Astrocyte (in vitro differentiated cells and primary cell): ENCODE results near the gene ZBTB16. TPM values are rescaled to one million over a fixed set of nuclear protein-coding genes. Genes with fewer than 3 reads are reported as not detected.

Experiments
- DNase-seq: peaks from one replicate; pipeline ENCODE4 v3.0.0-alpha.2; 2010; ENCODE audit warnings: low read depth
- FAIRE-seq: peaks from 2 replicates; lab custom pipeline; 2011; peaks lifted over from hg19 to GRCh38; lab: Jason Lieb, UNC
- H2AFZ ChIP-seq: 2 replicates; pipeline ENCODE4 v1.6.0; 2012; ENCODE audit warnings: low read depth, low read length, inconsistent platforms
- H3K27ac ChIP-seq: 2 replicates; pipeline ENCODE4 v1.5.1; 2011; ENCODE audit warnings: low read depth, low read length, inconsistent platforms
- H3K27me3 ChIP-seq: 2 replicates; pipeline ENCODE4 v1.6.0; 2011; ENCODE audit warnings: low read length, inconsistent platforms; ENCODE audit not compliant: insufficient read depth
- H3K36me3 ChIP-seq: 2 replicates; pipeline ENCODE4 v1.5.1; 2011; ENCODE audit warnings: low read length, inconsistent platforms; ENCODE audit not compliant: insufficient read depth
- H3K4me1 ChIP-seq: 2 replicates; pipeline ENCODE4 v1.5.1; 2011; ENCODE audit warnings: low read length, inconsistent platforms; ENCODE audit not compliant: insufficient read depth
- H3K4me2 ChIP-seq: 2 replicates; pipeline ENCODE4 v1.6.0; 2012; ENCODE audit warnings: low read length, inconsistent platforms
- H3K4me3 ChIP-seq: 2 replicates; pipeline ENCODE4 v1.5.1; 2011; ENCODE audit warnings: low read depth, mild to moderate bottlenecking, low read length, inconsistent platforms; ENCODE audit not compliant: insufficient read depth
- H3K79me2 ChIP-seq: 2 replicates; pipeline ENCODE4 v1.6.0; 2012; ENCODE audit warnings: mild to moderate bottlenecking, low read length, inconsistent platforms; ENCODE audit not compliant: insufficient read depth
- H3K9ac ChIP-seq: 2 replicates; pipeline ENCODE4 v1.6.0; 2012; ENCODE audit warnings: mild to moderate bottlenecking, low read length, inconsistent platforms
- H3K9me3 ChIP-seq: 2 replicates; pipeline ENCODE4 v1.5.1; 2012; ENCODE audit warnings: low read depth, mild to moderate bottlenecking, low read length, inconsistent platforms; ENCODE audit not compliant: insufficient read depth
- H4K20me1 ChIP-seq: 2 replicates; pipeline ENCODE4 v1.6.0; 2012; ENCODE audit warnings: low read length, inconsistent platforms; ENCODE audit not compliant: insufficient read depth
- H3K27ac Mint-ChIP-seq: one replicate; pipeline ENCODE4 v1.8.0; 2021; ENCODE audit warnings: mild to moderate bottlenecking, mixed read lengths; ENCODE audit not compliant: unreplicated experiment
- H3K27me3 Mint-ChIP-seq: one replicate; pipeline ENCODE4 v1.8.0; 2021; ENCODE audit warnings: low read depth, mixed read lengths; ENCODE audit not compliant: unreplicated experiment
- H3K36me3 Mint-ChIP-seq: one replicate; pipeline ENCODE4 v1.8.0; 2021; ENCODE audit warnings: low read depth, mixed read lengths; ENCODE audit not compliant: unreplicated experiment
- H3K4me1 Mint-ChIP-seq: one replicate; pipeline ENCODE4 v1.8.0; 2021; ENCODE audit warnings: low read depth, mixed read lengths; ENCODE audit not compliant: unreplicated experiment
- H3K4me3 Mint-ChIP-seq: one replicate; pipeline ENCODE4 v1.8.0; 2021; ENCODE audit warnings: mild to moderate bottlenecking, moderate library complexity, mixed read lengths; ENCODE audit not compliant: unreplicated experiment
- H3K9me3 Mint-ChIP-seq: one replicate; pipeline ENCODE4 v1.8.0; 2021; ENCODE audit warnings: mild to moderate bottlenecking, mixed read lengths; ENCODE audit not compliant: unreplicated experiment
- EZH2 ChIP-seq: IDR thresholded peaks from 2 replicates; pipeline ENCODE4 v1.6.1; 2012; ENCODE audit warnings: mild to moderate bottlenecking, low read length, inconsistent platforms; ENCODE audit not compliant: insufficient read depth
- total RNA-seq: library from RNA; stranded (reverse); gene quantifications from 2 replicates; pipeline ENCODE4 v1.2.1, GENCODE V29; 2021
- TF ChIP-seq, protein P1 (sequence below): IDR thresholded peaks from 2 replicates; pipeline ENCODE4 v1.5.1; 2011; ENCODE audit warnings: low read depth, mild to moderate bottlenecking, inconsistent platforms, low read length, moderate library complexity; ENCODE audit not compliant: insufficient read depth

ZBTB16 gene
- total RNA-seq, 1 donor from 2014 or later, result 0.50 TPM

DNA sequence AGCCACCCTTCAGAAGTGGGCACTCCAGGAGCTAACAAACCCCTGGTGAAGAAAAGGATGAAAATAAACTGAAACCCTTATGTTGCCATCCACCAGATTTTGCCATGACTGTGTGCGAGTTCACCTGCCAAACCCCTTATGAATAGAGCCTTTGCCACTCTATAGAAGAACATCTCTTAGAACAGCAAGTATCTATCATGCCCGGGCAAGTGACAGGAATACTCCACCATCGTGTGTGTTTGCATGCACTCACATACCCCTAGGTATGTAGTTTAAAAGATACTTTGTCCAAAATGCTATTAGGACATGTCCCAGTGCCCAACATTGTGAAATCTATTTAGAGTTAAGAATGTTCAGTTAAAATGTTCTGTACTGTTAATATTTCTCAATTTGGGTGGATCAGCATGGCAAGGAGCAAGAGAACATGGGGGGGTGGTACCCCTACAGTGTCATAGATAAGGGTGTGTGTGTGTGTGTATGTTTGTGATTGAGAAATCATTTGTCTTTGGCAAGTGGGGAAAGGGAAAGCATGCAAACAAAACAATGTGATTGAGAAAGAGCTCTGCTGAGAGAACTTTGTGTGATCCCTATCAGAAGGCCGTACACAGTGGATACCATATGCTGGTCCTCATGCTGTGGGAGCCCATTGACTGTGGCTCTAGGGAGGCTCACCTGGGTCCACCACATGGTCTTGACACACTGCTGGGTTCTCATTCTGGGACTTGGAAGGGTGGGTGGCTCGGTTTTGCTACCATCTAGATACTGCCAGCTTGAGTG, 94.9 kb downstream of the ZBTB16 start:
- H3K4me1 ChIP-seq, result peaks cover under 1% of the 10 kb centered on the region
- no peaks in the 10 kb centered on the region for H3K9me3 ChIP-seq
- Mint-ChIP-seq H3K27me3 (peaks cover 44% of the 10 kb centered on the region), H3K27ac (no peak overlapping the region), H3K4me1 (peaks cover 24% of the 10 kb centered on the region), H3K36me3 (no peaks in the 10 kb centered on the region), H3K4me3 (no peak overlapping the region), H3K9me3 (peaks cover 4% of the 10 kb centered on the region)
- peaks cover 79% of the 10 kb centered on the region for H3K27me3 ChIP-seq
- no peaks in the 10 kb centered on the region for H3K79me2 ChIP-seq
- no peaks in the 10 kb centered on the region for H3K36me3 ChIP-seq
- H3K27ac ChIP-seq, result no peak overlapping the region
- no peak overlapping the region for H3K4me3 ChIP-seq
- FAIRE-seq (no peak), DNase-seq (no peak)
- peaks cover 5% of the 10 kb centered on the region for H4K20me1 ChIP-seq
- TF ChIP-seq, protein P1, sequence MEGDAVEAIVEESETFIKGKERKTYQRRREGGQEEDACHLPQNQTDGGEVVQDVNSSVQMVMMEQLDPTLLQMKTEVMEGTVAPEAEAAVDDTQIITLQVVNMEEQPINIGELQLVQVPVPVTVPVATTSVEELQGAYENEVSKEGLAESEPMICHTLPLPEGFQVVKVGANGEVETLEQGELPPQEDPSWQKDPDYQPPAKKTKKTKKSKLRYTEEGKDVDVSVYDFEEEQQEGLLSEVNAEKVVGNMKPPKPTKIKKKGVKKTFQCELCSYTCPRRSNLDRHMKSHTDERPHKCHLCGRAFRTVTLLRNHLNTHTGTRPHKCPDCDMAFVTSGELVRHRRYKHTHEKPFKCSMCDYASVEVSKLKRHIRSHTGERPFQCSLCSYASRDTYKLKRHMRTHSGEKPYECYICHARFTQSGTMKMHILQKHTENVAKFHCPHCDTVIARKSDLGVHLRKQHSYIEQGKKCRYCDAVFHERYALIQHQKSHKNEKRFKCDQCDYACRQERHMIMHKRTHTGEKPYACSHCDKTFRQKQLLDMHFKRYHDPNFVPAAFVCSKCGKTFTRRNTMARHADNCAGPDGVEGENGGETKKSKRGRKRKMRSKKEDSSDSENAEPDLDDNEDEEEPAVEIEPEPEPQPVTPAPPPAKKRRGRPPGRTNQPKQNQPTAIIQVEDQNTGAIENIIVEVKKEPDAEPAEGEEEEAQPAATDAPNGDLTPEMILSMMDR, result no peak
- no peak overlapping the region for H3K9ac ChIP-seq
- H3K4me2 ChIP-seq, result no peak overlapping the region
- H2AFZ ChIP-seq, result no peak overlapping the region

DNA sequence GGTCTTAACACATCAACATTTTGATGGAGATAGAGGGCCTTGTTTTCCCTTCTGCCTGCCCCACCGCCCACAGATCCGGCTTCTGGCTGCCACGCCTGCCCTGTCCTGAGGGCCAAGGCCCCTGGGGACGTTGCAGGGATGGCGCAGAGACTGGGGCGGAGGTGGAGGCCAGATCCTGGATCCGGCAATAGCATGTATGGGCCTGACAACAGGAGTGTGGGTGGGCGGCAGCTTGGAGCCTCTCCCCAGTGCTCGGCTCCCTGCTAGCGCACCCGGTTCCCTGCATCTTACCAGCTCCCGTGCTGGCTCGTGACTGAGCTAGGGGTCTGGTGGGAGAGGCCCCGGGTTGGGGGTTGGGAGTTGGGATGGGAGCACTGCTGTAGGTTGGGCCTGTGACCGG, 95.6 kb downstream of the ZBTB16 start:
- no peaks in the 10 kb centered on the region for H3K9me3 ChIP-seq
- FAIRE-seq (no peak), DNase-seq (no peak)
- no peaks in the 10 kb centered on the region for H3K36me3 Mint-ChIP-seq
- H4K20me1 ChIP-seq, result peaks cover 9% of the 10 kb centered on the region
- no peak overlapping the region for H3K27ac Mint-ChIP-seq
- H3K4me2 ChIP-seq, result no peak overlapping the region
- no peaks in the 10 kb centered on the region for H3K36me3 ChIP-seq
- no peak overlapping the region for H2AFZ ChIP-seq
- peaks cover 44% of the 10 kb centered on the region for H3K27me3 Mint-ChIP-seq
- H3K9me3 Mint-ChIP-seq, result peaks cover 4% of the 10 kb centered on the region
- H3K27ac ChIP-seq, result no peak overlapping the region
- TF ChIP-seq EZH2, result no peak
- TF ChIP-seq, protein P1, result no peak
- H3K9ac ChIP-seq, result no peak overlapping the region
- H3K4me3 ChIP-seq, result no peak overlapping the region
- no peaks in the 10 kb centered on the region for H3K79me2 ChIP-seq
- H3K4me3 Mint-ChIP-seq, result no peak overlapping the region
- H3K27me3 ChIP-seq, result peaks cover 75% of the 10 kb centered on the region
- peaks cover 5% of the 10 kb centered on the region for H3K4me1 ChIP-seq
- H3K4me1 Mint-ChIP-seq, result peaks cover 24% of the 10 kb centered on the region

DNA sequence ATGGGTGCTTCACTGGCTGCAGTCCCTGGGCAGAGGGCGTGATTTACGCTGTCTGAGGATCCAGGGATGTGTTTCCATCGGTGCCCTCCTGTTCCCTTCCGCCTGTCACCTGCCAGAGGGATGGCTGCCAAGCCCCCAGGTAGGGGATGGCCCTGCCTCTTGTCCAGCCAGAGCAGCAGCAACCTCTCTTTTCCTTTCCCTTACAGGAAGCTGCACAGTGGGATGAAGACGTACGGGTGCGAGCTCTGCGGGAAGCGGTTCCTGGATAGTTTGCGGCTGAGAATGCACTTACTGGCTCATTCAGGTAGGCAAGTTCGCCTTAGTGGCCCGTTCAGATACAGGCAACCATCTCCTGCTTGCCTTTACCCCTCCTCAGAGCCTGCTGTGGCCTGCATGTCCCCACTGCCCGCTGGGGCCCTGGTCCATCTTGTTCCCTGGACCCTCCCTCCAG, 96.6 kb downstream of the ZBTB16 start:
- peaks cover 45% of the 10 kb centered on the region for H3K27me3 Mint-ChIP-seq
- H3K4me1 Mint-ChIP-seq, result peaks cover 23% of the 10 kb centered on the region
- Histone ChIP-seq H3K4me2 (no peak overlapping the region), H2AFZ (no peak overlapping the region), H3K79me2 (no peaks in the 10 kb centered on the region), H3K36me3 (no peaks in the 10 kb centered on the region), H3K9me3 (no peaks in the 10 kb centered on the region), H3K27me3 (peaks cover 79% of the 10 kb centered on the region), H3K4me1 (peaks cover 8% of the 10 kb centered on the region), H3K9ac (no peak overlapping the region), H4K20me1 (peaks cover 19% of the 10 kb centered on the region), H3K4me3 (no peak overlapping the region), H3K27ac (no peak overlapping the region)
- no peak for DNase-seq
- no peak overlapping the region for H3K4me3 Mint-ChIP-seq
- TF ChIP-seq, protein P1, result no peak
- no peak for TF ChIP-seq EZH2
- FAIRE-seq, result no peak
- H3K9me3 Mint-ChIP-seq, result peaks cover 4% of the 10 kb centered on the region
- no peak overlapping the region for H3K27ac Mint-ChIP-seq
- H3K36me3 Mint-ChIP-seq, result no peaks in the 10 kb centered on the region
